CD8-positive, alpha-beta memory T cell (primary cell): ENCODE data around the gene PDPN. TPM values are rescaled to one million over a fixed set of nuclear protein-coding genes. Genes with fewer than 3 reads are reported as not detected.
"Not testable (repeated sequence)": the region's sequence is repeated elsewhere in the genome, so short reads cannot be mapped to it uniquely, and the experiment has no call there.

Experiments
- CTCF ChIA-PET: fragments of 350-600 bp; sonication (Branson Sonifier 250); formaldehyde crosslinking; loops from one replicate; lab custom pipeline; 2021; ENCODE audit warnings: antibody characterized with exemption; lab: Charles Lee
- POLR2A ChIA-PET: fragments of 350-600 bp; sonication (Branson Sonifier 250); formaldehyde crosslinking; loops from one replicate; lab custom pipeline; 2021; ENCODE audit warnings: antibody characterized with exemption; lab: Charles Lee
- DNase-seq, 5 donors: peaks; one replicate each; pipeline versions ENCODE4 v3.0.0 to v3.0.0-alpha.2; 2020 to 2022; ENCODE audit warnings: mixed read lengths in 1 of 5
- H3K27ac ChIP-seq: one replicate; pipeline ENCODE4 v1.7.0; 2013; ENCODE audit warnings: low read depth, mild to moderate bottlenecking, low read length, moderate library complexity
- H3K27me3 ChIP-seq: 2 replicates; pipeline ENCODE4 v1.7.0; 2013; ENCODE audit warnings: low read length, mild to moderate bottlenecking; ENCODE audit not compliant: insufficient read depth, poor library complexity, severe bottlenecking
- H3K36me3 ChIP-seq: 2 replicates; pipeline ENCODE4 v1.7.0; 2013; ENCODE audit warnings: mild to moderate bottlenecking, low read length, moderate library complexity; ENCODE audit not compliant: insufficient read depth
- H3K4me1 ChIP-seq: 2 replicates; pipeline ENCODE4 v1.7.0; 2013; ENCODE audit warnings: mild to moderate bottlenecking, low read length, moderate library complexity; ENCODE audit not compliant: insufficient read depth
- H3K4me3 ChIP-seq: 2 replicates; pipeline ENCODE4 v1.7.0; 2013; ENCODE audit warnings: mild to moderate bottlenecking, low read length
- H3K9me3 ChIP-seq: 2 replicates; pipeline ENCODE4 v1.7.0; 2013; ENCODE audit warnings: mild to moderate bottlenecking, low read length
- H3K27ac Mint-ChIP-seq, 8 donors: one replicate each; pipeline ENCODE4 v1.8.0; 2020 to 2021; ENCODE audit warnings: mixed read lengths in 8 of 8, mild to moderate bottlenecking in 6 of 8, inconsistent platforms in 3 of 8, moderate library complexity in 3 of 8
- H3K27me3 Mint-ChIP-seq, 2 donors: one replicate each; pipeline ENCODE4 v1.8.0; 2020 to 2021; ENCODE audit warnings: mixed read lengths in 2 of 2, mild to moderate bottlenecking in 1 of 2, moderate library complexity in 1 of 2
- H3K36me3 Mint-ChIP-seq, 3 donors: one replicate each; pipeline ENCODE4 v1.8.0; 2020 to 2021; ENCODE audit warnings: mixed read lengths in 3 of 3, inconsistent platforms in 1 of 3, mild to moderate bottlenecking in 1 of 3
- H3K4me1 Mint-ChIP-seq, 3 donors: one replicate each; pipeline ENCODE4 v1.8.0; 2020 to 2021; ENCODE audit warnings: mixed read lengths in 3 of 3, inconsistent platforms in 1 of 3, mild to moderate bottlenecking in 1 of 3
- H3K4me3 Mint-ChIP-seq, 7 donors: one replicate each; pipeline ENCODE4 v1.8.0; 2020 to 2021; ENCODE audit warnings: mixed read lengths in 7 of 7, mild to moderate bottlenecking in 6 of 7, moderate library complexity in 4 of 7, inconsistent platforms in 2 of 7
- H3K9me3 Mint-ChIP-seq, 5 donors: one replicate each; pipeline ENCODE4 v1.8.0; 2020 to 2022; ENCODE audit warnings: mixed read lengths in 5 of 5, mild to moderate bottlenecking in 3 of 5, moderate library complexity in 2 of 5, inconsistent platforms in 1 of 5
- polyA plus RNA-seq: library from polyadenylated mRNA; unstranded; fragments of 300-500 nt; fragmentation: Illumina TruSeq; gene quantifications from one replicate; pipeline ENCODE4 v1.2.3, GENCODE V29; 2021
- total RNA-seq, 2 experiments: library from RNA; stranded (reverse); gene quantifications; one replicate each; pipeline ENCODE4 v1.2.3, GENCODE V29; 2021

The PDPN gene
- total and polyA plus RNA-seq, 3 experiments from 2014 or later: 0.20 TPM; not detected in 2

DNA sequence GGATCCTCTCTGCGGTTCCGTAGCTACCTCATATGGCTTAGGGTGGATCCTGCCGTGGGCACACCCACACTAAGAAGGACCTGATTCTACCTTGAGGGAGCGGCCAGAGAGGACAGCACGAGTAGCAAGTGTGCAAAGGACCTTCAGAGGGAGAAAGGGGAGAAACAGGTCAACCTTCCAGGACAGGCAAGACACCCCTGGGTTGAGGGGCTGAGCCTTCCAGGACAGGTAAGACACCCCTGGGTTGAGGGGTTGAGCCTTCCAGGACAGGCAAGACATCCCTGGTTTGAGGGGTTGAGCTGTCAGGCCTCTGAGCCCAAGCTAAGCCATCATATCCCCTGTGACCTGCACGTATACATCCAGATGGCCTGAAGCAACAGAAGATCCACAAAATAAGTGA lies 23.1 kb upstream of the PDPN start:
- H3K4me3 Mint-ChIP-seq: no peak overlapping the region
- Histone ChIP-seq H3K4me1 (no peaks in the 10 kb centered on the region), H3K4me3 (no peak overlapping the region), H3K36me3 (no peaks in the 10 kb centered on the region), H3K27me3 (no peaks in the 10 kb centered on the region), H3K27ac (no peak overlapping the region), H3K9me3 (no peaks in the 10 kb centered on the region)
- ChIA-PET CTCF (no interaction called here), POLR2A (no interaction called here)
- H3K9me3 Mint-ChIP-seq: no peaks in the 10 kb centered on the region
- H3K36me3 Mint-ChIP-seq: no peaks in the 10 kb centered on the region
- no peak for DNase-seq
- H3K4me1 Mint-ChIP-seq: no peaks in the 10 kb centered on the region
- H3K27me3 Mint-ChIP-seq: peaks cover 6 to 10% of the 10 kb centered on the region in 2 donors
- no peak overlapping the region for H3K27ac Mint-ChIP-seq

DNA sequence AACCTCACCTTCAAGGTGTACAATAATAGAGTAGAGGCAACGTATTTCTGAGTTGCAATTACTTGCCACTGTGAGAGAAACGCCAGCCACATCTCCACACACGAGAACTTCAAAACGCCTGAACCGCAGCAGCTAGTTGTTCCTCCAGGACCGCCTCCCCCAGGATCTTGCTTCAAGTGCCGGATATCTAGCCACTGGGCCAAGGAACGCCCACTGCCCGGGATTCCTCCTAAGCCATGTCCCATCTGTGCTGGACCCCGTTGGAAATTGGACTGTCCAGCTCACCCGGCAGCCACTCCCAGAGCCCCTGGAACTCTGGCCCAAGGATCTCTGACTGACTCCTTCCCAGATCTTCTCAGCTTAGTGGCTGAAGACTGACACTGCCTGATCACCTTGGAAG lies 20.7 kb upstream of the PDPN start:
- CTCF ChIA-PET, H3K27ac ChIP-seq, H3K27me3 ChIP-seq, H3K27me3 Mint-ChIP-seq, POLR2A ChIA-PET, H3K4me1 Mint-ChIP-seq, H3K36me3 ChIP-seq, H3K36me3 Mint-ChIP-seq, H3K9me3 ChIP-seq, H3K4me1 ChIP-seq, H3K9me3 Mint-ChIP-seq, DNase-seq, H3K4me3 ChIP-seq, H3K4me3 Mint-ChIP-seq: not testable (repeated sequence)
- H3K27ac Mint-ChIP-seq: peak overlapping the region in 1 of 8 donors; percentile 21

DNA sequence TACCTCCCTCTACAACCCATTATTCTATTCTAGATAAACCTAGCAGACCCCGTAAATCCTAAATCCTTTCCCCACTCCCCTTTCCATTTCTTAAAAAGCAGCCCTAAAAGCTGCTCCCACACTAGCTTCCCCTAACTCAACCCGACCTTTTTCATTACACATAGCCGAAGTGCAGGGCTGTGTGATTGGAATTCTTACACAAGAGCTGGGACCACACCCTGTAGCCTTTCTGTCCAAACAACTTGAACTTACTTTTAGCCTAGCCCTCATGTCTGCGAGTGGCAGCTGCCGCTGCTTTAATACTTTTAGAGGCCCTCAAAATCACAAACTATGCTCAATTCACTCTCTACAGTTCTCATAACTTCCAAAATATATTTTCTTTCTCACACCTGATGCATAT lies 19.6 kb upstream of the PDPN start:
- POLR2A ChIA-PET: no interaction called here
- Mint-ChIP-seq H3K36me3 (no peaks in the 10 kb centered on the region), H3K9me3 (no peaks in the 10 kb centered on the region), H3K27me3 (peaks cover 6 to 10% of the 10 kb centered on the region in 2 donors), H3K4me3 (no peak overlapping the region), H3K27ac (no peak overlapping the region), H3K4me1 (no peaks in the 10 kb centered on the region)
- Histone ChIP-seq H3K27me3 (peaks cover 4% of the 10 kb centered on the region), H3K27ac (no peak overlapping the region), H3K4me3 (no peak overlapping the region), H3K36me3 (no peaks in the 10 kb centered on the region), H3K9me3 (no peaks in the 10 kb centered on the region), H3K4me1 (no peaks in the 10 kb centered on the region)
- no peak for DNase-seq
- CTCF ChIA-PET: no interaction called here

DNA sequence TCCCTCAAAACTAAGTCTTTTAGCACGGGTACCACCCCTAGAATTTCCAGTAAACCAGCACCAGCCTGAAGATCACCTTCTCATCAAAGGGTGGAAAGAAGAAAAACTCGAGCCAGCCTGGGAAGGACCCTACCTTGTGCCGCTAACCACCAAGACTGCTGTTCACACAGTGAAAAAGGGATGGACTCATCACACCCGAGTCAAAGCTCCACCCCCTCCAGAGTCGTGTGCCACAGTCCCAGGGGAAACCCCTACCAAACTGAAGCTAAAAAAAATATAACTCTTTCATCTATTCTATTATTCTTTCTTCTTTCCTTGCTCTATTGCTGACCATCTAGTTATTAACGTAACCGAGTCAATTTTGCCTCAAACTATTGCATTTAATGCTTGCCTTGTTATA lies 13.2 kb upstream of the PDPN start:
- H3K27me3 ChIP-seq, H3K36me3 ChIP-seq, POLR2A ChIA-PET, H3K27ac ChIP-seq, H3K9me3 Mint-ChIP-seq, H3K4me1 ChIP-seq, CTCF ChIA-PET, DNase-seq, H3K4me3 ChIP-seq, H3K4me3 Mint-ChIP-seq, H3K4me1 Mint-ChIP-seq, H3K27ac Mint-ChIP-seq, H3K9me3 ChIP-seq, H3K36me3 Mint-ChIP-seq: not testable (repeated sequence)
- H3K27me3 Mint-ChIP-seq: peaks cover 3 to 11% of the 10 kb centered on the region in 2 donors

DNA sequence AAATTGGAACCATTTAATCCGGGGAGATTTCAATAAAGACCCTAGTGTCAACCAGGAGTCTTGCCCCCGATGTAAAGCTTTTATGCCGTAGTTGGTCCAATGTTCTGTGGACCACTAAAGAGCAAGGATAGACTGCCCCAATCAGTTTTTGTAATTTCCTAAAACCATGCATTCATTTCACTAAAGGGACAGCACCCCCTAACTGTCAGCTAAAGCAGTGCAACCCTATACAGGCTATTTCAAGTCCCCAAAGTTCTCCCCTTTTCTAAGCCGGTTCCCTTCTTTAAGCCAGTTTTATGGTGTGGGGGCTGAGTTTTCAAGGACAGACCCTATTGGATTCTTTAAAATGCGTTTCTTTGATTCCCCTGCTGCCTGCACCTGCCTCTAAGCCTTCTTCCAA lies 12.7 kb upstream of the PDPN start:
- no peak for DNase-seq
- no peaks in the 10 kb centered on the region for H3K4me1 Mint-ChIP-seq
- POLR2A ChIA-PET: no interaction called here

DNA sequence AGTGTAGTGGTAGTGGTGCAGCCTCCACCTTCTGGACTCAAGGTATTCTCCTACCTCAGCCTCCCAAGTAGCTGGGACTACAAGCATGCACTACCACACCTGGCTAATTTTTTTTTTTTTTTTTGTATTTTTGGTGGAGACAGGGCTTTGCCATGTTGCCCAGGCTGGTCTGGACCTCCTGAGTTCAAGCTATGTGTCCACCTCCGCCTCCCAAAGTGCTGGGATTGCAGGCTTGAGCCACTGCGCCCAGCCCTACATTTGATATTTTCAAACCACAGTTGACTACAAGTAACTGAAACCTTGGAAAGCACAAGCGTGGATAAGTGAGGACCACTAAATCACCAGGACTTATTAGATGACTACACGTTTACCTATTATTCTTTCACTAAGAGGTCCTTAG lies 10.0 kb upstream of the PDPN start:
- Histone ChIP-seq H3K4me3 (no peak overlapping the region), H3K27me3 (no peaks in the 10 kb centered on the region), H3K9me3 (no peaks in the 10 kb centered on the region), H3K4me1 (no peaks in the 10 kb centered on the region), H3K27ac (no peak overlapping the region), H3K36me3 (no peaks in the 10 kb centered on the region)
- Mint-ChIP-seq H3K27me3 (peaks cover 5 to 22% of the 10 kb centered on the region in 2 donors), H3K27ac (no peak overlapping the region), H3K4me1 (no peaks in the 10 kb centered on the region), H3K9me3 (no peaks in the 10 kb centered on the region), H3K4me3 (no peak overlapping the region), H3K36me3 (no peaks in the 10 kb centered on the region)
- no peak for DNase-seq
- ChIA-PET POLR2A (no interaction called here), CTCF (no interaction called here)

More for the DNA sequence above, 12.7 kb upstream of the PDPN start:
- H3K36me3 Mint-ChIP-seq: no peaks in the 10 kb centered on the region
- H3K27me3 ChIP-seq: peaks cover 4% of the 10 kb centered on the region
- H3K27ac Mint-ChIP-seq: peak overlapping the region in 1 of 8 donors; percentile 22
- H3K27ac ChIP-seq: no peak overlapping the region
- peaks cover 3 to 11% of the 10 kb centered on the region in 2 donors for H3K27me3 Mint-ChIP-seq
- no peaks in the 10 kb centered on the region for H3K9me3 Mint-ChIP-seq
- no peak overlapping the region for H3K4me3 Mint-ChIP-seq
- CTCF ChIA-PET: no interaction called here
- H3K4me1 ChIP-seq: no peaks in the 10 kb centered on the region
- no peak overlapping the region for H3K4me3 ChIP-seq
- no peaks in the 10 kb centered on the region for H3K9me3 ChIP-seq
- no peaks in the 10 kb centered on the region for H3K36me3 ChIP-seq

DNA sequence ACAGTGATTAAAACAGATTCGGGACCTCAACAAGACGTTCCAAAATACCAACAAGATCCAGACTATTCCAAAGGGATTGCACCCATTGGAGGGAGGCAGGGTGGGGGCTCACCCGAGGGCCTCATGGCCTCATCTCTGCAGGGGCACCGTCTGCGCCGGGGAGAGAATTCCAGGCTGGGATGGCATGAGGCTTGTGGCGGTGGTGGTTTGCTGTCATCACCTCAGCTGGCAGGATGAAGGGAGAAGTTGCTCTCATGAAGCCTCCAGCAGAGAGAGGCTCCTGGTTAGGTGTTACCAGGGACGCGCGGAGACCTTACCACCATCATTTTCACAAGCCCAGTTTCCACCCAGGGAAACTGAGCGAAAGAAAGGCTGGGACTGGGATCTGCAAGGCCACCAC lies 6.7 kb upstream of the PDPN start:
- H3K27ac Mint-ChIP-seq: no peak overlapping the region
- no peak for DNase-seq
- no peaks in the 10 kb centered on the region for H3K4me1 Mint-ChIP-seq
- Histone ChIP-seq H3K4me1 (no peaks in the 10 kb centered on the region), H3K9me3 (no peaks in the 10 kb centered on the region), H3K36me3 (no peaks in the 10 kb centered on the region), H3K27ac (no peak overlapping the region), H3K4me3 (no peak overlapping the region), H3K27me3 (peaks cover 3% of the 10 kb centered on the region)
- H3K36me3 Mint-ChIP-seq: no peaks in the 10 kb centered on the region
- ChIA-PET POLR2A (no interaction called here), CTCF (no interaction called here)
- H3K9me3 Mint-ChIP-seq: no peaks in the 10 kb centered on the region
- no peak overlapping the region for H3K4me3 Mint-ChIP-seq
- H3K27me3 Mint-ChIP-seq: peaks cover 3 to 30% of the 10 kb centered on the region in 2 donors

DNA sequence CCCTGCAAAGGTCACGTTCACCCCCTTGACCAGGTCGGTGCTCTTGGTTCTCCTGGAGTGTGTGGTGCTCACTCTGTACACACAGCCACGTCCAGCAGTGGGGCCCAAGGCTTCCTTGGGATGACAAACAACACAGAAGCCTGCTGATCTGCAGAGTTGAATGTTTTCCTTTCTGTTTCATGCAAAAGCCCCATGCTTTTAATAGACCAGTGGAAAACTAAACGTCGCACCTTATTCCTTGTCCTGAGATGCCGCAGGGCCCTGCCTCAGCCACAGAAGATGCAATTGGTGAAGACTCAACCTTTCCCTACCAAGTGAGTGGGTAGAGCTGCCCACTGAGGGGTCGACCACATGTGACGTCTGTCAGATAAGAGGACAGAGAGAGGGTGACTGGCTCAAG lies 5.8 kb upstream of the PDPN start:
- no peaks in the 10 kb centered on the region for H3K4me1 ChIP-seq
- no peaks in the 10 kb centered on the region for H3K9me3 ChIP-seq
- H3K27ac ChIP-seq: no peak overlapping the region
- CTCF ChIA-PET: no interaction called here
- no peaks in the 10 kb centered on the region for H3K36me3 Mint-ChIP-seq
- H3K9me3 Mint-ChIP-seq: no peaks in the 10 kb centered on the region
- H3K4me3 ChIP-seq: no peak overlapping the region
- DNase-seq: no peak
- H3K36me3 ChIP-seq: no peaks in the 10 kb centered on the region
- H3K27ac Mint-ChIP-seq: no peak overlapping the region
- H3K4me3 Mint-ChIP-seq: no peak overlapping the region
- POLR2A ChIA-PET: no interaction called here
- H3K4me1 Mint-ChIP-seq: no peaks in the 10 kb centered on the region
- peaks cover 9 to 38% of the 10 kb centered on the region in 2 donors for H3K27me3 Mint-ChIP-seq
- H3K27me3 ChIP-seq: peaks cover 6% of the 10 kb centered on the region

DNA sequence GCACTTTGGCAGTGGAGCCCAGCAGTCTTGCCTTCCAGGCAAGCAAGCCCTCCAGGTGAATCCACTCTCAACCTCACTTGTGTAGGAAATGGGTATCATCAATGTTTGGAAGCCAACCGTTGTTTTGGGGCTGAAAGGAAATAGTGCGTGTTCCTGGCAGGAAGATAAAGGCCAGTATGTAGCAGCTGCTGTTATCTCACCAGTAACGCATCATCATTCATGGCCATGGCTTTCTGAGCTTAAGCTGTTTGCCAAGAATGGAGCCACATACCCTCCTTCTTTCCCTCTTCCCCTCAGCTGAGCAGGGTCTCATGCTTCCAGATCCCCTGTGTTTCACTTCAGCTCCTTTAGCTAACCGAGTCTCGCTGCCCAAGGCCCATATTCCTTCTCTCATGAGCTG lies 2.2 kb upstream of the PDPN start:
- H3K27ac Mint-ChIP-seq: no peak overlapping the region
- H3K9me3 Mint-ChIP-seq: no peaks in the 10 kb centered on the region
- peaks cover 10% of the 10 kb centered on the region for H3K27me3 ChIP-seq
- no peak for DNase-seq
- no peaks in the 10 kb centered on the region for H3K36me3 Mint-ChIP-seq
- H3K27me3 Mint-ChIP-seq: peaks cover 29 to 68% of the 10 kb centered on the region in 2 donors
- H3K4me3 ChIP-seq: no peak overlapping the region
- no peaks in the 10 kb centered on the region for H3K36me3 ChIP-seq
- ChIA-PET POLR2A (no interaction called here), CTCF (interaction anchor here (0.8 kb wide), 1 partner anchor 12 kb away, joined by 3 read pairs; no protein-coding TSS in a partner anchor)
- H3K9me3 ChIP-seq: no peaks in the 10 kb centered on the region
- H3K4me3 Mint-ChIP-seq: no peak overlapping the region
- no peak overlapping the region for H3K27ac ChIP-seq
- no peaks in the 10 kb centered on the region for H3K4me1 Mint-ChIP-seq
- no peaks in the 10 kb centered on the region for H3K4me1 ChIP-seq
